GM12873 (cell line): ENCODE data around the gene ACTN1.

ENCODE experiments used
- CTCF ChIP-seq: IDR thresholded peaks from 2 replicates; pipeline ENCODE4 v1.5.1; 2012; ENCODE audit warnings: low read depth, mild to moderate bottlenecking, moderate library complexity, low read length, control low read depth; ENCODE audit not compliant: insufficient read depth; ENCODE audit errors: missing control alignments

The ACTN1 gene

GRCh38 chr14:68978172-68978911 is 760 bp downstream of the ACTN1 start:
- TF ChIP-seq CTCF: no peak

GRCh38 chr14:68977718-68978171 is 1.4 kb downstream of the ACTN1 start:
- no peak for TF ChIP-seq CTCF

- TF ChIP-seq CTCF: no peak
These were observed 1.9 kb downstream of the ACTN1 start for GRCh38 chr14:68977180-68977717.

- no peak for TF ChIP-seq CTCF
These were observed 2.7 kb downstream of the ACTN1 start for GRCh38 chr14:68976160-68977067.

- no peak for TF ChIP-seq CTCF
These were observed 3.4 kb downstream of the ACTN1 start for GRCh38 chr14:68975667-68976066.

- TF ChIP-seq CTCF: no peak
These were observed 4.2 kb downstream of the ACTN1 start for GRCh38 chr14:68974759-68975347.
